ENCODE measurements around the gene HLF. TPM values are rescaled to one million over a fixed set of nuclear protein-coding genes. Genes with fewer than 3 reads are reported as not detected.

The HLF gene, protein sequence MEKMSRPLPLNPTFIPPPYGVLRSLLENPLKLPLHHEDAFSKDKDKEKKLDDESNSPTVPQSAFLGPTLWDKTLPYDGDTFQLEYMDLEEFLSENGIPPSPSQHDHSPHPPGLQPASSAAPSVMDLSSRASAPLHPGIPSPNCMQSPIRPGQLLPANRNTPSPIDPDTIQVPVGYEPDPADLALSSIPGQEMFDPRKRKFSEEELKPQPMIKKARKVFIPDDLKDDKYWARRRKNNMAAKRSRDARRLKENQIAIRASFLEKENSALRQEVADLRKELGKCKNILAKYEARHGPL
- total RNA-seq: 1.7 TPM

DNA sequence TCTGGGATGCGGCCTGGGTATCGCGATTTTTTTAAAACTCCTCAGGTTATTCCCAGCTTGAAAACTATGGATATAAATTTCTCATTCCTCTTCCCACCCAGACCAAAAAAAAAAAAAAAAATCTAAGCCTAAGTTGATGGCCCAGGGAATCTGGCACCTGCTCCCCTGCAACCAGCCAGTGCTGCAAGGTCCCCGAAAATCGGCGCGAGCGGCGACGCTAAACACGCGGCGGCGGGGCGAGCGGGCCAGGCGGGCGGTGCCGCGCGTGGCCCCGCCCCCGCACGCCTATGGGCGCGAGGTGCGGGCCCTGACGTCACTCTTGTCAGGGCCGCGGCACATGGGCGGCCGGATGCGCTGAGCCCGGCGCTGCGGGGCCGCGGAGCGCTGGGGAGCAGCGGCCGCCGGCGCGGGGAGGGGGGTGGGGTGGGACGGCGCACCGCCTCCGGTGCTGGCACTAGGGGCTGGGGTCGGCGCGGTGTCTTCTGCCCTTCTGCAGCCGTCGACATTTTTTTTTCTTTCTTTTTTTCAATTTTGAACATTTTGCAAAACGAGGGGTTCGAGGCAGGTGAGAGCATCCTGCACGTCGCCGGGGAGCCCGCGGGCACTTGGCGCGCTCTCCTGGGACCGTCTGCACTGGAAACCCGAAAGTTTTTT lies at the start of gene HLF:
TSS of gene HLF (plus strand) at position 316 of the 654 bp plus-strand sequence. CDS start 525 bp downstream, outside the sequence.
- no peaks in the 10 kb centered on the region for H3K9me3 ChIP-seq (ENCODE audit: low read depth, low read length)
- peaks cover 88% of the 10 kb centered on the region for H3K27me3 ChIP-seq (ENCODE audit: insufficient read depth, low read length)
- peaks cover 25% of the 10 kb centered on the region for H3K4me1 ChIP-seq (ENCODE audit: insufficient read depth, low read length)
- peak within 1 kb of the TSS; percentile 18 for H3K4me3 ChIP-seq (ENCODE audit: low read length)

DNA sequence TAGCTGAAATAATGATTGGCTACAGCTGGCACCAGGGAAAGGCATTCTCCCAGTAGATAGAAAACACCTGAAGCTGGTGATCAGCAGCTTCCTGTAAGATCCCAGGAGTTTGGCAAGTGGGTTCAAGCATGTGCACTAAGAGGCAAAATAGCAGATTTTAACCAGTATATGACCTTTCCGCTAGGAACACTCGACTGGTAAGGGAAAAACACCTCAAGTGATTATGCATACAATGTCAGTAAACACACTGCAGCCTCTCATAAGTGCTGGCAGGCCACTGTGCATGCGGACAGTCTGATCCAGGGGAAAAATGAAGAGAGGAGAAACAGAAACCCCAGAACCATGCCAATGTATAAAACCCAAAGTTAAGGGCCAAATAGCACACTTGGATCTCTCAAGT lies 49.0 kb upstream of the HLF start:
- no peaks in the 10 kb centered on the region for H3K9me3 ChIP-seq (ENCODE audit: low read depth, low read length)
- H3K4me1 ChIP-seq (ENCODE audit: insufficient read depth, low read length): no peaks in the 10 kb centered on the region
- H3K4me3 ChIP-seq (ENCODE audit: low read length): no peak overlapping the region
- H3K27me3 ChIP-seq (ENCODE audit: insufficient read depth, low read length): no peaks in the 10 kb centered on the region

DNA sequence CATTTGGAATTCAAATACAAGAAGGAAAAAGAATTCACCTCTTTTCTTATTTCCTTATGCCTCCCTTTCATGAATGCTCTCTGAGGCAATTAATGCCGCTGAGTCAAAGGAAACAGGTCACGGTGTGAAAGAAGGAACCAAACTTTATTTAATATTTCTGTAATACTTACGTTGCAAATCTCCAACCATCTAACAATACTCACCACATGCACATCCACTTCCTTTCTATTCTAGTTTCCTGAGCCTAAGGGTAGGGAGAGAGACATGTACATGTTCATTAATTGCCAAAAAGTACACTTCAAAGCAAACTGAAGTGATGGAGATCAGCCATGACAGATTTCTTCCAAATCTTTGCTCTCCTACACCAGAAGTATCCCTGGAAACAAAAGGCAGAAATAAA lies 47.9 kb upstream of the HLF start:
- no peaks in the 10 kb centered on the region for H3K4me1 ChIP-seq (ENCODE audit: insufficient read depth, low read length)
- H3K9me3 ChIP-seq (ENCODE audit: low read depth, low read length): no peaks in the 10 kb centered on the region
- H3K4me3 ChIP-seq (ENCODE audit: low read length): no peak overlapping the region
- no peaks in the 10 kb centered on the region for H3K27me3 ChIP-seq (ENCODE audit: insufficient read depth, low read length)

DNA sequence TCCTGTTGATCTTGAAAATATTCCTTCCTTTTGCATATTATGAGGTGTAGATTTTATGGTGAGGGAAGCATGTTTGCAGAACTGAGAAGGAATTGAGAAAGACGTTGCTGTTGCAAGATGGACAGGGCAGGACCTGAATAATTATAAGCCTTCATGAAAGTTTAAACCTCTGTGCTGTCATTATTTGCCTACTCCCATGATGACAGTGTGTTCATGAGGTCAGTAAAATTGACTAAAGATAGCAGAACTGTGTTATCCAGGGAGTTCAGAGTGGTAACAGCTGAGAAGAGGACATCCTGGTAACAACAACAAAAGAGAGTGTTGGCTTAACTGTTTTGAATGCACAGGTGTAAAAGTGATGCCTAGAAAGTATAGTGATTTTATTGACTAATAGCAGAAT lies 45.3 kb upstream of the HLF start:
- Histone ChIP-seq H3K4me3 (ENCODE audit: low read length) (no peak overlapping the region), H3K27me3 (ENCODE audit: insufficient read depth, low read length) (no peaks in the 10 kb centered on the region), H3K4me1 (ENCODE audit: insufficient read depth, low read length) (no peaks in the 10 kb centered on the region), H3K9me3 (ENCODE audit: low read depth, low read length) (no peaks in the 10 kb centered on the region)

DNA sequence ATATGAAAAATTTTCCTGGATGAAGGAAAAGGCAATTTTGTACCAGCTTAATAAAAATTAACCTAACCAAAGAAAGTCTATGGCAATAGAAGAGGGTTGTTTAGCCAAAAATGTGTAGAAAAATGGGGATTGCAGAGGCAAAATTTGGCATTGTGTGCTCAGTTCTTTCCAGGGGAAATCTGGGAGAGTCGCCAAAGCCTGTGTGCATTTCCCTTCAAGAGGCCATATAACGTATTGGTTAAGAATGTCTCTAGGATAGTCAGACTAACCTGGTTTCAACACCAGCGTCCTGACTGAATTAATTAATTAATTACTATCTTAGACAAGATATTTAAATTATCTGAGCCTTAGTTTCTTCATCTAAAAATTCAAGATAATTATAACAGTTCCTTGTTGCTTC lies 44.8 kb upstream of the HLF start:
- Histone ChIP-seq H3K27me3 (ENCODE audit: insufficient read depth, low read length) (no peaks in the 10 kb centered on the region), H3K4me3 (ENCODE audit: low read length) (no peak overlapping the region), H3K9me3 (ENCODE audit: low read depth, low read length) (no peaks in the 10 kb centered on the region), H3K4me1 (ENCODE audit: insufficient read depth, low read length) (no peaks in the 10 kb centered on the region)

DNA sequence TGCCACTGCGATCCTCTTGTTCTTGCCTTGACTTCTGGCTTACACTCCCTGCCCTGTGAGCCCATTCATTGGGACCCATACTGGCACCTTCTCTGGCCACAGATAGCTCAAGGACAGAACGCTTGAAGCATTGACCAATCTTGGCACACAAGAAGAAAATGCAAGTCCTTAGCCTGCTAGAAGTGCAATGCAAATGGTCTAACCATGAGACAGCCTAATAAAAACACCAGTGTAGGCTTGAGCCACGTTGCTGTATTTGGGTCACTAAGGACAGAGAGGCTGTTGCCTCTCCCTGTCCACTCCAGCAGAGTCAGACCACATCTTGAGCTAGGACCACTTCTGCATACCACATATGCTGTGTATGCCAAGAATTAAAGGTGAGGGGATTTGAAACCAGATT lies 41.2 kb upstream of the HLF start:
- Histone ChIP-seq H3K9me3 (ENCODE audit: low read depth, low read length) (no peaks in the 10 kb centered on the region), H3K4me1 (ENCODE audit: insufficient read depth, low read length) (no peaks in the 10 kb centered on the region), H3K27me3 (ENCODE audit: insufficient read depth, low read length) (no peaks in the 10 kb centered on the region), H3K4me3 (ENCODE audit: low read length) (no peak overlapping the region)

DNA sequence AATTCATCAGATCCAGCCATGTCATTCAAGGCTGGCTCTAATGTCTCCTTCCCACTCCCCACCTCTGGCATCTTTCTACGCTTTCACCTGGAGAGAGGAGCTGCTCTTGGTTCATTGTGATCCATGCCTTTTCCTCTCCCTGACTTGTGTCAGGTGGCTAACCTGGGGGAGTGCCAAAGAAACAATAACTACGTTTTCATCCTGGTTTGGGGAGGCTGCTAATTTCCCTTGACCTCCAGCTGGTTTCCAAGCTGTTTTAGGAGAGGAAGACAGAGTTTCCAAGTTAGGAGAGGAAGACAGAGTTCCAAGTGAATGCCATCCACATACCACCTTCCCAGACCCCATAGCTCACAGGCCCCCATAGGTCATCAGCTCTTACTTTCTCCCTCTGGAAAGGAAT lies 40.0 kb upstream of the HLF start:
- Histone ChIP-seq H3K9me3 (ENCODE audit: low read depth, low read length) (no peaks in the 10 kb centered on the region), H3K27me3 (ENCODE audit: insufficient read depth, low read length) (no peaks in the 10 kb centered on the region), H3K4me1 (ENCODE audit: insufficient read depth, low read length) (no peaks in the 10 kb centered on the region), H3K4me3 (ENCODE audit: low read length) (no peak overlapping the region)

DNA sequence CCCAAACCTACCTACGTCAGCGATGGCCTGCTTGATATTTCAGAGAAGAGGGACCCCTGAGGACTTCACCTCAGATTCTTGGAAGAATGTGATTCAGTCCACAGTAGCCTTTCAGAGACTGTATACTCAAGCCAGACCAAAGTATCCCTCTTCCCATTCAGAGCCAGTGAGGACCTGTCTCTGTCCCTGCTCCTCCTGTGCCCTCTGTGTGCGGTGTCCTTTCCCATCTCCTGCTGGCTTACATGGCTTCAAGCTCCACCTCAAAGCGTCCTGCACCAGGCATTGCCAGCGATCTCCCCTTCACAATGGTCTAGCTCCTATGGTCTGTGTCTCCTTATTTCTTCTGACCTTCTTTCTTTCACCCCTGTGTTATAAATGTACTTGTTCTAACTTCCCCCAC lies 39.5 kb upstream of the HLF start:
- H3K9me3 ChIP-seq (ENCODE audit: low read depth, low read length): no peaks in the 10 kb centered on the region
- no peaks in the 10 kb centered on the region for H3K4me1 ChIP-seq (ENCODE audit: insufficient read depth, low read length)
- H3K27me3 ChIP-seq (ENCODE audit: insufficient read depth, low read length): no peaks in the 10 kb centered on the region
- H3K4me3 ChIP-seq (ENCODE audit: low read length): no peak overlapping the region

DNA sequence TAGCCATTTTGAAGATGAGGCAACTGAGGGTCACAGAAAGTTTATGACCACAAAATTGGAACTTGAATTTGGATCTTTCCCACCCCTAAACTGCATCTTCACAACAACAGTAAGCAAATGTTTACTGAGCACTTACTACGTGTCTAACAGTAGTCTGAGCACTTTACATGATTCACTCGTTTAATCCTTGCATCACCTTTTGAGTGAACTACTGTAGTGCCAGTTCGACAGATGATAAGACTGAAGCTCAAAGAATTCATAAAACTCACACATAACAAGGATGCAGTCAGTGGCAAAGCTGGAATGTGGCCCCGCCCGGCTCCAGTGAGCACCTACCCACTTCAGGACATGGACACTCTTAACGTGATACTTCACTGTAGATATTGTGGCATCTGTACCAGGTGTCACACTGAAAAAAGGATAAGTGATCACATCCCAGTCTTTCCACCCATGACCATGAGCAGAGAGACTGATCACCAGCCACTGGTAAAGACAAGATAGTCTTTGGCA lies 36.0 kb upstream of the HLF start:
- Histone ChIP-seq H3K9me3 (ENCODE audit: low read depth, low read length) (no peaks in the 10 kb centered on the region), H3K4me1 (ENCODE audit: insufficient read depth, low read length) (no peaks in the 10 kb centered on the region), H3K27me3 (ENCODE audit: insufficient read depth, low read length) (no peaks in the 10 kb centered on the region), H3K4me3 (ENCODE audit: low read length) (no peak overlapping the region)

DNA sequence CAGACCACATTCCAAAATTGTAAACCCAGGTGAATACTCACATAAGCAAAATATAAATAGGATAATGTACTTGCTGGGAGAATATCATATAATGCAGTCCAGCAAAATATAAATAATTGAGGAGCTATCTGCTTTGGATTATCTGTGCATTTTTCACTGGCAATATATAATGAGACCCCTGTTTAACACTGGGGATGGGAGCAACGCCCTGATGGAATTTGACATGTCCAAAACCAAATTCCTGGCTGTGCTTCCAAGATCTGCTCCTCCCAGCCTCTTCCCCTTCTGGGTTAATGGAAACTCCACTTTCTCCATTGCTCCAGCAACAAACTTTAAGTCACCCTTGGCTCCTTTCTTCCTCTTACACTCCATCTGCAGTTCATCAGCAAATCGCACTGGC lies 35.5 kb upstream of the HLF start:
- Histone ChIP-seq H3K9me3 (ENCODE audit: low read depth, low read length) (no peaks in the 10 kb centered on the region), H3K4me3 (ENCODE audit: low read length) (no peak overlapping the region), H3K27me3 (ENCODE audit: insufficient read depth, low read length) (no peaks in the 10 kb centered on the region), H3K4me1 (ENCODE audit: insufficient read depth, low read length) (no peaks in the 10 kb centered on the region)

DNA sequence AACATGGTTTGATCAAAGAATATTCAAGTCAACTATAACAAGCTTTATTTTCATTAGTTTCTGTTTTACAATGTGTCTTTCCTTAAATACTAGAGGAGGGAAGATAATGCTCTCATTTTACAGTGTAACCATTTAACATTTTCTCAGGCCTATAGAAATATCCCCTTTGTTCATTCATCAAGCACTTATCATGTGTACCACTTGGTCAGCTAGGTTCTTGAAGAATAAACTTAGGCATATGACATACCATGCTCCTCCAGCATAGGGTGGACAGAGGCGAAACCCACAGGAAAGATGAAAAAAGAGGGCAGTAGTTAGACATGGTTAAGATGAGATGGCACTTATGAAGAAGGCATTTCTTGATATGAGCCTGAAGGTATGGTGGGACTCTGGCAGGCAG lies 34.0 kb upstream of the HLF start:
- no peaks in the 10 kb centered on the region for H3K9me3 ChIP-seq (ENCODE audit: low read depth, low read length)
- H3K4me3 ChIP-seq (ENCODE audit: low read length): no peak overlapping the region
- H3K4me1 ChIP-seq (ENCODE audit: insufficient read depth, low read length): no peaks in the 10 kb centered on the region
- H3K27me3 ChIP-seq (ENCODE audit: insufficient read depth, low read length): no peaks in the 10 kb centered on the region

DNA sequence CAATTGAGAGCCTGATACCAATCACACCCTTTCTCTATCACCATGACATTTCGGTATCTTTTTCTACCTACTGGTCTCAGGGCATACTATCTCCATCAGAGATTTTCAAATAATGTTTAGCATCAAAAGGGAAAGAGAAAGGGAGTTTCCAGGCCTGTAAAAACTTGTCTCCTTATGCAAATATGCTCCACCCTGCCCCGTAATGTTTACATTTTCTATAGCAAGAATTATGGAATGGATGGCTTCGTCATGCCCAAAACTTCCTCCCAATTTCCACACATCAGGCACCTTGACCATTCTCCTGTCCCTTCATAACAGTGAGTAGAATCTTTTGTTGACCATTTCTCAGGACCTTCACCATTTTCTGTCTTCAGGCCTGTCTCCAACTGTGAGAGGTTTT lies 30.9 kb upstream of the HLF start:
- H3K27me3 ChIP-seq (ENCODE audit: insufficient read depth, low read length): peaks cover 5% of the 10 kb centered on the region
- H3K4me1 ChIP-seq (ENCODE audit: insufficient read depth, low read length): peaks cover 14% of the 10 kb centered on the region
- H3K9me3 ChIP-seq (ENCODE audit: low read depth, low read length): no peaks in the 10 kb centered on the region
- no peak overlapping the region for H3K4me3 ChIP-seq (ENCODE audit: low read length)

DNA sequence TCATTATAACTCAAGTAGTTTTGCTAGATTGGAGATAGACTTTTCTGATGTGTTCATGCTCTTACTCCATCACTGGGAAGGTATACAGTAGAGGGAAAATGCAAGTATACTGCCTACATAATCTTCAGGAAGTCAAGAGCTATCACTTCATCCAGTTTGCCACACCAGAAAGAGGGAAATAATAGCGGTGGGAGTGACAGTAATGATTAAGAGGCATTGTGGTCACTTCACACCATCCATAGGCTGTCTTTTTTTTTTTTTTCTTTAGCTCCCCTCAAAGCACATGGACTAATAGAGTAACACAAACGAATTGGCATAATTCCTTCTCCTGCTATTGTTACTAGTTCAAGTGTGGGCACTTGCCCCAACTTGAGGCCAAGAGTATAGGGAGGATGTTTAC lies 28.4 kb upstream of the HLF start:
- Histone ChIP-seq H3K9me3 (ENCODE audit: low read depth, low read length) (no peaks in the 10 kb centered on the region), H3K4me3 (ENCODE audit: low read length) (no peak overlapping the region), H3K27me3 (ENCODE audit: insufficient read depth, low read length) (peaks cover 24% of the 10 kb centered on the region), H3K4me1 (ENCODE audit: insufficient read depth, low read length) (peaks cover 18% of the 10 kb centered on the region)

DNA sequence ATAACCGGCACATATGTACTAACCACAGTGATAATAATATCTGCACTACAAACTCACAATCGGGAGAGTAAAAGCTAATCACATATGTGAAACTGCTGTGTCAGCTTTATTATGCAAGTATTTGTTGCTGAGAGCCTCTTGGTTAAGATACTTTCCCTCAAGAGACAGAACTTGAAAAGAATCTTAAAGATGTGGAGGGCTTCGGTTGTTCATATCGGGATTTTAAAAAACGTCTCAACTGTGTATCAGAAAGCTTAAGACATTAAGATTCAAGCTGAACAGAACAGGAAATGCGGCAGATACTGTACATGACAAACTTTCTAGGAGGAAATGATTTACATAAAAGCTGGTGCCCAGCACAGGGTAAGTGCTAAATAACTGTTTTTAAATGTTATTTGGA lies 27.5 kb upstream of the HLF start:
- no peaks in the 10 kb centered on the region for H3K9me3 ChIP-seq (ENCODE audit: low read depth, low read length)
- peaks cover 18% of the 10 kb centered on the region for H3K4me1 ChIP-seq (ENCODE audit: insufficient read depth, low read length)
- H3K4me3 ChIP-seq (ENCODE audit: low read length): no peak overlapping the region
- H3K27me3 ChIP-seq (ENCODE audit: insufficient read depth, low read length): peaks cover 27% of the 10 kb centered on the region

DNA sequence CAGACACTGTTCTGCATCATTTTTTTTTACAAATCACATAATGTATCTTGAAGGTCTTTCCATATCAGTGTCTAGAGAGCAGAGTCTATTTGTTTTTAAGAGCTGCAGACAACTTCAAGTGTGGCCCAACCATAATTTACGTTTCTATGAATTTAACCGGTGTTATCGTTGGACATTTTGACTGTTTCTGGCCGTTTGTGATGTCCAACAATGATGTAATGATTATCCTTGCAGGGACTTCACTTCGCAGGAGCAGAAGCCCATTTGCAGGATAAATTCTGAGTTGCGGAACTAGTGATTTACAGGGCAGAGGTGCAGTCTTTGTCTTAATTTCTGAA lies 26.9 kb upstream of the HLF start:
- H3K4me1 ChIP-seq (ENCODE audit: insufficient read depth, low read length): peaks cover 18% of the 10 kb centered on the region
- H3K4me3 ChIP-seq (ENCODE audit: low read length): no peak overlapping the region
- H3K27me3 ChIP-seq (ENCODE audit: insufficient read depth, low read length): peaks cover 27% of the 10 kb centered on the region
- H3K9me3 ChIP-seq (ENCODE audit: low read depth, low read length): no peaks in the 10 kb centered on the region

Measured in mononuclear cell (primary cell).